GM13976 (cell line): Measurements from ENCODE around the gene COPS3.

ENCODE experiments used
- DNase-seq: peaks from one replicate; pipeline ENCODE4 v3.0.0; 2012; ENCODE audit warnings: low spot score
- CTCF ChIP-seq: IDR thresholded peaks from 2 replicates; pipeline ENCODE4 v1.5.1; 2012; ENCODE audit warnings: borderline replicate concordance, mild to moderate bottlenecking; ENCODE audit not compliant: insufficient read depth; ENCODE audit errors: extremely low read depth, missing control alignments, control extremely low read depth
- in situ Hi-C: fragments of 300-500 bp; cut with MboI; formaldehyde crosslinking; loops from one replicate; pipeline ENCODE4 v1.12.0; 2022; ENCODE audit warnings: low sequenced_read_pairs, mixed read lengths, inconsistent platforms; ENCODE audit not compliant: unreplicated experiment

Gene COPS3

DNA sequence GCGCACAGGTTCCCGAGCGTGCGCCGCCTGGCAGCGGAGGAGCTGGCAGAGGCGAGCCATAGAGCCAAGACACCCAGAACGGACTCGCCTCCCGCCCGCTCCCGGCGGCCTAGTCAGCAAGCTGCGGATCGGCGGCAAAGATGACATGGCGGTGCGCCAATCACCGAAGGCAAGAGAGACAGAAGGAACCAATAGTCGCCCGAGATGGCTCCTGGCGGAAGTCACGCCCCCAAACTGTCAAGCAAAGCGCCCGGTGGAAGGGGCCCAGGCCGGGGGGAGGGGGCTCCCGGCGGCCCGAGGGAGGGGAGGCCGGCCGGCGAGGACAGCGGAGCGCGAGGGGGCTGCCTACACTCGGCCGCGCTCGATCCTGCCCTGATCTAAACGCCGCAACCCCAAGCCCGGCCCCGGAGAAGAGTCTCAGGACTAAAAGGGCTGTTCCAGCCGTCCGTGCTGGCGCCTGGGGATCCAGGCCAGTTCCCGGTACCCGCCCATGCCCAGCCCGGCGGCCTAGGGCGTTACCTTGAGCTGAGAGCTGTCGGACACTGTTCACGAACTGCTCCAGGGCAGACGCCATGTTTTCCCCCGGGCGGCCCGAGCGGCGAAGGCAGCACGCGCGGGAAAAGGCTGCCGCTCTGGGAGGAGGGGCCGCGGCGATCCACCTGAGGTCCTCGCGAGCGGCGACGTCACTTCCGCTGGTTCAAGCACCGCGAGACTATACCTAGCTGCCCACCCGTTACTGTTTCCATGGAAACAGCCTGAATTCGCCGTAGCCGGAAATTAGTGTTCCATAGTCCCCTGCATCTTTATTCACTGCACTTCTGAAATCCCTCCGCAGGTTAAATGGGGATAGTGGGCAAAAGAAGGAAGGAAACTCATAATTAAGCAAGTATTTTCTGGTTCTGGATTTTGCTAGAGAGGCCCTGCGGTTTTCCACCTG lies at the start of gene COPS3:
COPS3 (minus strand) TSS at position 634 of the 937 bp plus-strand sequence; CDS start at position 574, 60 bp downstream.
- no peak for TF ChIP-seq CTCF
- peak; percentile 97 for DNase-seq
- in situ Hi-C loops, result no loop called here

DNA sequence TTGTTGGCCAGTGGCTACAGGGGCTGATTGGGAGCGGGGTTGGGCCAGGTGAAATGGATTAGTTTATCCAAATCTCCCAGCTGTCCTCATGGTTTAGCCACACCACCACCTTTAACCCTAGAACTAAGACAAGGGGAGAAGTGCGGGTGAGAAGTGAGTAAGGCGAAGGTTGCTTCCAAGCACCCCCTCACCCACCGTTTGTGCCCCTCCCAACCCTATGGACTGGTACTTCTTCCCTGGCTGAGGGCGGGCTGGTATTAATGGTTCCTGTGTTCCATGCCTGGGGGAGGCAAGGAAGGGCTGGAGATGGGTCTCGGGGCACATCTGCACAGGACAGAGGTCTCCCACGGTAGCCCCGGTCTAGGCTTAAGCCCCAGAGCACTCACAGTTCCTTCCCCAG lies 47.2 kb upstream of the COPS3 start:
- no peak for DNase-seq
- no peak for TF ChIP-seq CTCF
- in situ Hi-C loops, result no loop called here

DNA sequence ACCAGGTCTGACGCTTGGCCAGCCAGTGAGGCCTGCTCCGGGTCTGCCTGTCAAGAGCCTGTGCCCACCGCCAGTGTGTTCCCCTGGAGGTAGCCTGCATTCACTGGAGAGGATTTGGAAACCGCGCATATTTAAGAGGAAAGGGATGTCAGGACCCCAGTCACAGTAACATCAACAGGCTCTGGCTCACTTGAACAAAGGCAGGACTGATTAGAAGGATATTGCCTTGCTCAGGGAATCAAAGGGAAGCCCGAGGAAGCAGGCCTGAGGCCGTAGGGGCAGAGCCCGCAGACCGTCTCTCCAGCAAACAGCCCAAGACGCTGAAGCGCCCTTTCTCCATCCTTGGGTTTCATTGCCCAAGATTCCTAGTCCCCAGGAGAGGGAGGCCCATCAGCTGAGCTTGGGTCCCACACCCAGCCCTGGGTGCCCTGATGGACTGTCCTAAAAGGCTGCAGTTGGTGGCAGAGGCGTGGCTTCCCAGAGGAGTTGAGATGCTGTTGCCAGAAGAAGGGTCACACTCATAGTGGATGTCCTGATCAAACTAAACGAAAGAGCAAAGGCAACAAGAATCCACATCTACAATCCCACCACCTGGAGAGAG lies 45.3 kb upstream of the COPS3 start:
- no peak for DNase-seq
- in situ Hi-C loops, result no loop called here
- no peak for TF ChIP-seq CTCF

GRCh38 chr17:17325816-17326215 lies 44.8 kb upstream of the COPS3 start:
- in situ Hi-C loops, result no loop called here
- DNase-seq, result no peak
- no peak for TF ChIP-seq CTCF

GRCh38 chr17:17325228-17325627 lies 44.2 kb upstream of the COPS3 start:
- in situ Hi-C loops, result no loop called here
- no peak for DNase-seq

DNA sequence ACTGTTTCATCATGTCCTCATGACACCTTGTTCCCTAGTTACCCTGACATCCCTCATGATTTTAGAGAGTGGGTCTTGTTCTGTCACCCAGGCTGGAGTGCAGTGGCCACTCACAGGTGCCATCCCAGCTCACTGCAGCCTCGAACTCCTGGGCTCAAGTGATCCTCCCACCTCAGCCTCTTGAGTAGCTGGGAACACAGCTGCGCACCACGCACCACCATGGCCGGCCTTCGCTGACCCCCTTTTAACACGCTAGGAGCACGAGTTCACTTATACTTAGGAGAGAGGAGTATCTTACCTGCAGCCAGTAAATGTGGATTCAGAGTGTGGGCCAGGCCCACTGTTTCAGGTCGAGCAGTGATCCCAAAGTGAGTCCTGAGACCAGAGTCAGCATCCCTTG lies 43.6 kb upstream of the COPS3 start:
- TF ChIP-seq CTCF, result no peak
- in situ Hi-C loops, result no loop called here
- DNase-seq, result no peak

More at GRCh38 chr17:17325228-17325627, 44.2 kb upstream of the COPS3 start:
- no peak for TF ChIP-seq CTCF
